ENCODE data around the gene HMGCR.
"Not testable (repeated sequence)": the region's sequence is repeated elsewhere in the genome, so short reads cannot be mapped to it uniquely, and the experiment has no call there.

GRCh38 chr5:75319148-75319547 is 17.9 kb upstream of the HMGCR start:
- TF ChIP-seq TAF1, SPI1, POLR2A (IDR thresholded peaks at IDR 0.05; ENCODE audit: low read depth, low read length): not testable (repeated sequence)

All from GM12891 (cell line).